Fibroblast of pulmonary artery (primary cell): ENCODE data around the gene SGSM1.

Experiments used
- DNase-seq: peaks from one replicate; pipeline ENCODE4 v3.0.0-alpha.2; 2010; ENCODE audit warnings: low read depth
- H3K4me3 ChIP-seq: replicated peaks from 2 replicates; pipeline ENCODE4 v1.5.1; 2011; ENCODE audit warnings: low read depth, mild to moderate bottlenecking, control low read depth, low read length, moderate library complexity
- CTCF ChIP-seq: IDR thresholded peaks from 2 replicates; pipeline ENCODE4 v1.5.1; 2011; ENCODE audit warnings: mild to moderate bottlenecking, control low read depth, low read length, inconsistent platforms; ENCODE audit errors: missing control alignments

The SGSM1 gene

GRCh38 chr22:24816806-24817205 lies 10.8 kb downstream of the SGSM1 start:
- H3K4me3 ChIP-seq, result no peak overlapping the region
- no peak for DNase-seq
- TF ChIP-seq CTCF, result no peak

- no peak for TF ChIP-seq CTCF
- no peak overlapping the region for H3K4me3 ChIP-seq
- no peak for DNase-seq
Measured at GRCh38 chr22:24819487-24819886, 13.5 kb downstream of the SGSM1 start.

- no peak overlapping the region for H3K4me3 ChIP-seq
- TF ChIP-seq CTCF, result no peak
- peak; percentile 42 for DNase-seq
Measured at GRCh38 chr22:24819911-24820461, 14.0 kb downstream of the SGSM1 start.

GRCh38 chr22:24822471-24822870 lies 16.5 kb downstream of the SGSM1 start:
- H3K4me3 ChIP-seq, result no peak overlapping the region
- DNase-seq, result no peak
- TF ChIP-seq CTCF, result no peak

GRCh38 chr22:24823787-24824186 lies 17.8 kb downstream of the SGSM1 start:
- H3K4me3 ChIP-seq, result no peak overlapping the region
- no peak for TF ChIP-seq CTCF
- no peak for DNase-seq

GRCh38 chr22:24824250-24824649 lies 18.2 kb downstream of the SGSM1 start:
- no peak for TF ChIP-seq CTCF
- no peak overlapping the region for H3K4me3 ChIP-seq
- no peak for DNase-seq

GRCh38 chr22:24824915-24825314 lies 18.9 kb downstream of the SGSM1 start:
- TF ChIP-seq CTCF, result no peak
- DNase-seq, result no peak
- H3K4me3 ChIP-seq, result no peak overlapping the region
